NAMALWA (cell line): Measurements from ENCODE around the gene ART5.
"Not testable (repeated sequence)": the region's sequence is repeated elsewhere in the genome, so short reads cannot be mapped to it uniquely, and the experiment has no call there.

Experiments
- DNase-seq: peaks from one replicate; pipeline ENCODE4 v3.0.0-alpha.2; 2015; ENCODE audit warnings: low spot score

ART5 gene

DNA sequence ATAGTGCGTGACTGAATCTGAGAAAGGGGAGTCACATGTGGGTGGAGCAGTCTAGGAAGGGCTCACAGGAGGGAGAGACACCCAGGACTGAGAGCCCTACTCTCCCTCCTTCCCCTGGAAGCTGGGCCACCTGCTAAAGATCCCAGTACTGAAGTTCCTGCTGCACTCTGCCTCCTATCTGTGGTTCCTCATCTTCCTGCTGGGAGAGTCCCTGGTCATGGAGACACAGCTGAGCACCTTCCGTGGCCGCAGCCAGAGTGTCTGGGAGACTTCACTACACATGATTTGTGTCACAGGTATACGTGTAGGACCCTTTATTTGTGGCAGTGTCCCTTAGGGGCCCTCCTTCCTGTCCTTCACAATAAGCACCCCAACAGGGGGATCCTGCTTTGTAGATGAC, 19.3 kb downstream of the ART5 start:
- DNase-seq, result no peak

DNA sequence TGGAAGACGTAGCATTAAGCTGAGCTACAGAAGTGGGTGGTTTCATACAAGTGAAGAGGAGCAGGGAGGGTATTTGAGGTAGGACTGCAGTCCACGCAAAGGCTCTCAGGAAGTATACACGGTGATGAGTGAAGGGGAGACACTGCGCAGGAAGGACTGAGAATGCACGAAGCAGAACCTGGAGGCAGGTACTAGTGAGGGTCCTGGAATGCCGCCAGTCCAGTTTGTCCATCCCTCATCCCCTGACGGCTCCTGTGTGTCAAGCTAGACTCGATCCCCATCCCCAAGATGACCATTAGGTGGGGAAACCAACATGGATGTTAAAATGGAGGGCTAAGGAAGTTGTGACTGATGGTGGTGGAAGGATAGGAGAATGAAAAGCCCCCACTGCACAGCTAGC, 23.8 kb downstream of the ART5 start:
- no peak for DNase-seq

DNA sequence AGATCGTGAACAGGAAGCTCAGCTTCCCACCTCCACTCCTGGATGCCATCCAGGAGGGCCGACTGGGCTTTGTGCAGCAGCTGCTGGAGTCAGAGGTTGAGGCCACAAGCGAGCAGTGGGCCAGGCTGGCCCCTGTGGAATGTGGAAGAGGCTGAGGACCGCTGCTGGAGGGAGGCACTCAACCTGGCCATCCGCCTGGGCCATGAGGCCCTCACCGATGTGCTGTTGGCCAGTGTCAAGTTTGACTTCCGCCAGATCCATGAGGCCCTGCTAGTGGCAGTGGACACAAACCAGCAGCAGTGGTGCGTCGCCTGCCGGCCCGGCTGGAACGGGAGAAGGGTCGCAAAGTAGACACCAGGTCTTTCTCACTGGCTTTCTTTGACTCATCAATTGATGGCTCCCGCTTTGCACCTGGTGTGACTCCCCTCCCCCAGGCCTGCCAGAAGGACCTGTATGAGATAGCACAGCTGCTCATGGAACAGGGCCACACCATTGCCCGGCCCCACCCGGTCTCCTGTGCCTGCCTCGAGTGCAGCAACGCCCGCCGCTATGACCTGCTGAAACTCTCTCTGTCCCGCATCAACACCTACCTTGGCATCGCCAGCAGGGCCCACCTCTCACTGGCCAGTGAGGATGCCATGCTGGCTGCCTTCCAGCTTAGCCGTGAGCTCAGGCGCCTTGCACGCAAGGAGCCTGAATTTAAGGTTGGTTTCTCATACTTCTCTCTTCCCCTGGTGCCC, 24.9 kb downstream of the ART5 start:
- no peak for DNase-seq

DNA sequence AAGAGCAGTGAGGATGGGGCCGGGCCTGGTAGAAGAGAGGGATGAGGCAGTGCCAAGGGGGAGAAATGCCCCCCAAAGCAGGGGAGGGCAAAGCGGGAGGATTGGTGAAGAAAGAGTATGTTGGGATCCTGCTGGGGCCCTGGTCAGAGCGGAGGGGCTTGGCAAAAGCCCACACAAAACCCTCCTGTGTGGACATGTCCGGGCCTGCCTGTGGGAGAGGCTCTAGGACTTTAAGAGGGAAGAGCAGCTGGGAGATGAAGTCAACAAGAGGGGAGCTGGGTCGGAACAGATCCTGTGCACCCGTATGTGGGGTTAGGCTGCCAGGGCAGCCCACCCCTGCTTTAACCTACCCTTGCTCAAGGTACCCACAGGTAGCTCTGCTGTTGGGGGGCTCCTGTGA, 25.8 kb downstream of the ART5 start:
- DNase-seq, result no peak

DNA sequence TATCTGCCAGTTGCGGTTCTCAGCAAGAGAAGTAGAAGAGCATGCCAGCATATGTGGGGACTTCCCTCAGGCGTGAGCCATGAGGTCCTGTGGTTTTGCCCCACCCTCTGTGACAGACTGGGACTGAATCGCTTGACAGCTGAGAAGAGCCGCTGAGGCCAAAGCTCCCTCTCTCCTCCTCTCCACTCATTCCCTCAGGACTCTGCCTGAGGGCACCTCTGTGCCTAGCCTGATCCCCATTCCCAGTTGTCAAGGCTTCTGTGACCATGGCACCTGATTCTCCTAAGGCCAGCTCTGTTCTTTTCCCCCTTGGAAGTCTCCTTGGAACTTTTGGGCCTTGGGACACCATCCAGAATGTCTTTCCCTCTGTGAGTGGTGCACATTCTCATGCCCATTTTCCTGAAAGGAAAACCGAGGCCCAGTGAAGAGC, 27.0 kb downstream of the ART5 start:
- DNase-seq, result no peak

DNA sequence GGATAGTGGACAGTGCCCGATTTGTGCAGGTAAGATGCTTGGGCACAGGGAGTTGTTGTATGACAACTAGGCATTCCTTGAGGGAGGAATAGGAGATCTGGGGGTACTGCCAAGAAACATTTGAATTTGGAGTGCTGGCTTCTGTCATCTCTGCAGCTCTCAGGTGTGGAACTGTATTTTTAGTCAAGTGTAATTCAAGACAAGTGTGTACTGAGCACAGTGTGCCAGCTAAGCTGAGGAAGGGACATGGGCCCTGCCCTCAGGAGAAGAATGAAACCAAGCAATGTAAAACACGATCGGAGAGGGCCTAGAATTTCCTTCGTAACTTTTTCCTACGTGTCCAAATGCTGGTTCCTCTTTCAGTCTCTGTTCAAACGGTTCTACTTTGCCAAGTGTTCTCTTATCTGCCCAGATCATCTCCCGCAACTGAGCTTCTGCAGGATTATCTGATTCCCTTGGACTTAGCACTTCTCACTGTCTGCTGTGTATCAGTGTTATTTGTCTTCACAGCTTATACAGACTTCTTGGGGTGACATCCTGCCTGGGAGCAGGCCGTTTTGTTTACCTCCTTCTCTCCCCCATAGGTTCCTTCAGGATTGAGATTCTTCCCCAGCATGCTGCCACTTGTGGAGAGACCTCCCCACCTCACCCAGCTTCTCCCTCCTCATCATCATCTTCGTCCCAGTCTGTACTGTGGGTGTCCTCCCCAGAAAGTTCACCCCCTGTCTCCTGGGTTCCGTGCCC, 27.6 kb downstream of the ART5 start:
- no peak for DNase-seq

DNA sequence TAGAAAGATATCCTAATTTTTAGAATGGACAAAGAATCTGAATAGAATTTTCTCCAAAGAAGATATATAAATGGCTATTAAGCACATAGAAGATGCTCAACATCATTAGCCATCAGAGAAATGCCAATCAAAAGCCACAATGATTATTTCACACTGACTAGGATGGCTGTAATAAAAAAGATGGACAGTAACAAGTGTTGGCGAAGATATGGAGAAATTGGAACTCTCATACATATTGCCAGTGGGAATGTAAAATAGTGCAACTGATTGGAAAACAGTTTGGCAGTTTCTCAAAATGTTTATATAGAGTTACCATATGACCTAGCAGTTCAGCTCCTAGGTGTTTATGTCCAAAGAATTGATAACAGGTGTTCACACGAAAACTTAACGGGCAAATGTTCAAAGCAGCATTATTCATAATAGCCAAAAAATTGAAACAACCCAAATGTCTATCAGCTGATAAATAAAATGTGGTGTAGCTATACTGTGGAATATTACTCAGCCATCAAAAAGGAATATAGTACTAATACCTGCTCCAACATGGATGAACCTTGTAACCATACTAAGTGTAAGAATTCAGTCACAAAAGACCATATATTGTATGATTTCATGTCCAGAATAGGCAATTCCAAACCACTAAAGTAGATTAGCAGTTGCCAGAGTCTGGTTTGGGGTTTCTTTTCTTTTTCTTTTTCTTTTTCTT, 29.7 kb downstream of the ART5 start:
- DNase-seq, result no peak

DNA sequence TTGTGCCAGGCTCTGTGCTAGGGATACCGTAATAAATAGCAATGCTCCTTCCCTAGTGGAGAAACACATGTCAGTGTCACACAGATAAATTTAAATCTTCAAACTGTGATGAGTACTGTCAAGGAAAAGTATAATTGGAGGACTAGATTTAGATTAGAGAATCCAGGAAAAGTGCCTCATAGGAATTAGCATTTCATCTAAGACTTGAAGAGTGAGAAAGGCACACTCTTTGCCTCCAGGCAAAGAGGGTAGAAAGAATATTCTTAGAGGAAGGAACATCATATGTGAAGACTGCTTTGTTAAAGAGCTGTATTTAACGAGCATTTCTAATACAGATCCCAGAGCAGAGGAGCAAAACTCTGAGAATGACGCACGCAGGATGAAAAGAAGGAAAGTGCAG, 30.9 kb downstream of the ART5 start:
- no peak for DNase-seq

DNA sequence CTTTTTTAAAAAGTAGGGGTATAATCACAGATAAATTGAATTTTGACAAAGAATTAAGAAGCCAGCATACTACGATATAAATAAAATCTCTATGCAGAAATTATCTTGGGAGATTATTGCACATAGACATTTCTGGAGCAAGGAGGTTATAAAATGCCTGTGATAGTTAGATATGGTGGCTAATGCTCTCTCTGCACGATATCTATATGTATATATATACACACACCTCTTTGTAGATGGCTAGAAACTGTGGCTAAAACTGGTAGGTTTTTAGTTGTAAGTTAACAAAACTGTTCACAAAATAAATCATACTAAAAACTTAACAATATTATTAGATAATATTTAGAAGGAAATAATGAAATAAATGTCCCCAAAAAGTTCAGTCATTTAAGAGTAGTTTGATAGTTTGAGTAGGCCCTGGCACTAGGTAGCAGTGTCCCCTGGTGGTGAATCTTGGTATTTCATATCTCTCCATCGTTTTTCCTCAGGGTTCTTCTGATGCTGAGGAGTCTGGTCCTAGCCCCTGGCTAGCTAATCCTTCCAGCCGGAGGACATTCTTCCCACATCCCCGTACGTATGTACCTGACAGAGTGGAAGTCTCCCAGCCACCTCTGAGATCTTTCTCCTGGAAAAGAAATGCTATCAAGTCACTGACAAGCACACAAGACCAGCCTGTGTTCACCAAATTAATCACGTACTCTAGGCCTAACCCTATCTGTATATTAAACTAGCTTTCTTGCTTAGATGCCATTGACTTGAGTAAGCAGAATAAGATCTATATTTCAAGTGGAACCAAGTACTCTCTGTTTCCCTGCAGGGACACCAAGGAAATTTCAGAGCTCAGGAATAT, 32.2 kb downstream of the ART5 start:
- peak; percentile 72 for DNase-seq

DNA sequence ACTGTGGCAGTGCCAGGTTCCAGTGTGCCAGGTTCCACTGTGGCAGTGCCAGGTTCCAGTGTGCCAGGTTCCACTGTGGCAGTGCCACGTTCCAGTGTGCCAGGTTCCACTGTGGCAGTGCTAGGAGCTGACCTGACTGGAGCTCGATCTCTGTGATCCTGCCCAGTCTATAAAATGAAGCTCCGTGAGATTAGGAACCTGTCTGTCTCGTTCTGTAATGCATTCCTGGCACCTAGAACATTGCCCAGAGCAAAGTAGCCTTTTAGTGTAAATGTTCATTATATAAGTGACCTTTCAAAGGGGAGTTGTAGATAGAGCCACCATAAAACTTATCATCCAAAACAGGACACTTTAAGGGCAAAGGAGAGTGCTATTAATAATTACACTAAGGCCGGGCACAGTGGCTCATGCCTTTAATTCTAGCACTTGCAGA, 36.0 kb downstream of the ART5 start:
- no peak for DNase-seq

DNA sequence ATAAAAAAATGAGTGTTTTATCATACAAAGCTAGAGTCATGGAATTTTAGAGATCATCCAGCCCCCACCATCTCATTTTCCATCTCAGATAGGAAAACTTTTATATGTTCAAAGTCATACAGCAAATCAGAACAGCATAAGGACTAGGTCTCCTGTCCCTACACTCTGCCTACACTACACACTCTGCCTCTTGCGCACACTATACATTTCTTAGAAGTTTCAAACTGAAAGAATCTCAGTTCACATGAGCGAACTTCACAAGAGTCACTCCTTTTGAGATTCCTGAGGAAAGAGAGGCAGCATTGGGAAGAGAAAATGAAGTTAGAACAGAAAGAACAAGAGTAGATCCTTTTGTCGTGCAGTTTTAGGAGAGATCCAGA, 36.5 kb downstream of the ART5 start:
- DNase-seq, result no peak

DNA sequence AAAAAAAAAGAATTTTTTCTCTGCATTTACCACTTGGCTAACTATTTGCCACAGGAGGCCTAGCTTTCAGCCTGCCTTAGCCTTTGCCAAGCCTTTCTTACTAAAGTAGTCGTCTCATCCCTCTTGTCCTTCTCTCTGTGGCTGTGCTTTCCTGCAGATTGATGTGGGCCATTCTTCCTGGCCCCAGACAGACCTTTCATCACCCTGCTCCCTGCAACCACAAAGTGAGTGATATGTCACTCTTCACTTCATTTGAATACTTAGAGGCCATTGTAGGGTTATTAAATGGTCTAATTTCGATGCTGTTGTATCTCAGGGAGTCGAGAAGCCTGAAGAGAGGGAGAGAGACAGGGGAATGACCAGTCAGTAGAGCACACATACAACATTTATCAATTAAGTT, 37.6 kb downstream of the ART5 start:
- no peak for DNase-seq

DNA sequence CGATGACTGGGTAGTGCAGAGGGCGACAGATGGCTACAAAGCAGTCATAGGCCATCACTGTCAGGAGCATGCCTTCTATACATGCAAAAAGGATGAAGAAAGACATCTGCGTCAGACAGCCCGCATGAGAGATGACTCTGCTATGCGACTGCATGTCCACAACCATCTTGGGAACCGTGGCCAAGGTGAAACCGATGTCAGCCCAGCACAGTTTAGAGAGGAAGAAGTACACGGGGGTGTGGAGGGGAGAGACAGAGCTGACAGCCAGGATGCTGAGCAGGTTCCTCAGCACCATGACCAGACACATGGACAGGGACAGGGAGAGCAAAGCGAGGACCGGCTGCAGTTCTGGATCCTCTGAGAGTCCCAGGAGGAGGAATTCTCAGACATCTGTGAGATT, 41.6 kb downstream of the ART5 start:
- not testable (repeated sequence) for DNase-seq

DNA sequence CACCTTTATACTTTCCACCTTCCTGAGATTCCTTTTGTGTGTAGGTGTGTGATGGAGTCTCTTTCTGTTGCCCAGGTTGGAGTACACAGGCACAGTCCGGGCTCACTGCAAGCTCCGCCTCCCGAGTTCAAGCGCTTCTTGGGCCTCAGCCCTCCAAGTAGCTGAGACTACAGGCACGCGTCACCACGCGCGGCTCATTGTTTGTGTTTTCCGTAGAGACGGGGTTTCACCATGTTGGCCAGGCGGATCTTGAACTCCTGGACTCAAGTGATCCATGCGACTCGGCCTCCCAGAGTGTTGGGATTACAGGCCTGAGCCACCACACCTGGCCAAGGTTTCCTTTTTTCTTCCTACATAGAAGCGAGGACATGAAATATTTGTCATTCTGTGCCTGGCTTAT, 44.0 kb downstream of the ART5 start:
- not testable (repeated sequence) for DNase-seq

DNA sequence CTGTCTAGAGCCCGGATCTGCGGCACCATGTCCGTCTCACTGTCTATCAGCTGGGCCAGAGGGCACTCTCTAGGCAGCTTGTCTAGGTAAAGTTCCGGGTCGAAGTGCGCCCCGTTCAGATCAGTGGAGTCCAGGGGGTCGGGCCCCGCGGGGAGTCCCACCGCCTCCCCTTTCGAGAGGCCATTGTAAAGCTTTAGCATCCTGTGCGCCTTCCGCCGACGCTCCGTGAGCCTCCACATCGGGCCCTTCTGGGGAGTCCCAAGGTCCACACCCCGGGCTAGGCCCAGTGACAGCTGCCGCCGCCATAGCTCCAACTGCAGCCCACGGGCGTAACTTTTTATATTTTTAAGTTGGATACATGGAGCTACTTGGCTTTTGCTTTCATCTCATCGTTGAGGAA, 50.5 kb downstream of the ART5 start:
- DNase-seq, result not testable (repeated sequence)

DNA sequence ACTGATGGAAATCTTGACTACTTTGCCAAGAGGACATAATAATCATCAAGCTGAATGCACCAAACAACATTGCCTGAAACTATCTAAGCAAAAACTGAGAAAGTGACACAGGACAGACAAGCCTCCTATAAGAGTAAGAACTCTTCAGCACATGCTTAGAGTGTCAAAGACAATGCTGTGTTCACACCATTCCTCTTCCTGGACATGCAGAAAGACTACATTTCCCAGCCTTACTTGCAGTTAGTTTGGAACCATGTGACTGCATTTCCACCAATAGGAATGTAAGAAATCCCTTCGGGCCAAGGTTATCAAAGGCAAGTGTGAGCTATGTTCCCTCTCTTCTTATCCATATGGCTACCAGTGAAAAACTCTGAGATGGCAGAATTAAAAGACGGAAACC, 51.6 kb downstream of the ART5 start:
- peak; percentile 29 for DNase-seq

DNA sequence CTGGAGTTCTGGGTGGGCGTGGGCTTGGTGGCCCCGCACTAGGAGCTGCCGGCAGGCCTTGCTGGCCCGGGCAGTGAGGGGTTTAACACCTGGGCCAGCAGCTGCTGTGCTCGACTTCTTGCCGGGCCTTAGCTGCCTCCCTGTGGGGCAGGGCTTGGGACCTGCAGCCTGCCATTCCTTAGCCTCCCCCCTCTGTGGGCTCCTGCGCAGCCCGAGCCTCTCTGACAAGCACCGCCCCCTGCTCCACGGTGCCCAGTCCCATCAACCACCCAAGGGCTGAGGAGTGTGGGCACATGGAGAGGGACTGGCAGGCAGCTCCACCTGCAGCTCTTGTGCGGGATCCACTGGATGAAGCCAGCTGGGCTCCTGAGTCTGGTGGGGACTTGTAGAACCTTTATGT, 53.0 kb downstream of the ART5 start:
- DNase-seq, result not testable (repeated sequence)
